Measurements from ENCODE around the gene SLC7A5.

DNA sequence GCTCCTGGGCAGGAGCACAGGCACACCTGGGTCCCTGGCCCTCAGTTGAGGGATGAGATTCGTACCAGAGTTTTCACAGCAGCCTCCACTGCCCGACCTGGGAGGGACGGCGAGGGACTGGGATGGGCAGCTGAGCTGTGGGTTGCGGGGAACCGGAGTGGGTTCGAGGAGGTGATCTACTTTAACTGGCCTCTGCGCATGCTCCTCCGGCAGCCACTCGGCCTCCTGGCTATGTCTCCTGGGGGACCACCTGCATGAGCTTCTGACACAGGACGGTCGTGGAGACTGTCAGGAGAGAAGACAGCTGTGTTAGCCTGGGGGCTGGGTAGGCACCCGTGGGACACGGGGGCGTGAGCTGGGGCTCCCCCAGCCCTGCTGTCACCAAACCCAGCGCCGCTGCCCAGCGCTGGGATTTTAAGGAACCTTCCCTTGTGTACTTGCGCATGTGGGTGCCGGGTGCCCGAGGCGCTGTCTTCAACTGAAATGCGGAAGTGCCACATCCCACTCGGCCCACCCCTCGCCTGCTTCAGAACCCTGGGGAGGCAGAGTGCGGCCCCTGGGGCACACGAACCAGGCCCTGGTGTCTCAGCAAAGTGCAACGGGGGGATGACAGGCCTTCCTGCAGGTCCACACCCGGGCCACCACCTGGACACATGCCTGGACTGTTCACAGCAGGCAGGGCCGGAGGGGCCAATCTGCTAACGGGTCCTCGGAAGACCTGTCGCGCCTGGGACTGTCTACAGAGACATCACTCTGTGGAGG is 36.4 kb downstream of the SLC7A5 start:
- TF ChIP-seq, protein P1, sequence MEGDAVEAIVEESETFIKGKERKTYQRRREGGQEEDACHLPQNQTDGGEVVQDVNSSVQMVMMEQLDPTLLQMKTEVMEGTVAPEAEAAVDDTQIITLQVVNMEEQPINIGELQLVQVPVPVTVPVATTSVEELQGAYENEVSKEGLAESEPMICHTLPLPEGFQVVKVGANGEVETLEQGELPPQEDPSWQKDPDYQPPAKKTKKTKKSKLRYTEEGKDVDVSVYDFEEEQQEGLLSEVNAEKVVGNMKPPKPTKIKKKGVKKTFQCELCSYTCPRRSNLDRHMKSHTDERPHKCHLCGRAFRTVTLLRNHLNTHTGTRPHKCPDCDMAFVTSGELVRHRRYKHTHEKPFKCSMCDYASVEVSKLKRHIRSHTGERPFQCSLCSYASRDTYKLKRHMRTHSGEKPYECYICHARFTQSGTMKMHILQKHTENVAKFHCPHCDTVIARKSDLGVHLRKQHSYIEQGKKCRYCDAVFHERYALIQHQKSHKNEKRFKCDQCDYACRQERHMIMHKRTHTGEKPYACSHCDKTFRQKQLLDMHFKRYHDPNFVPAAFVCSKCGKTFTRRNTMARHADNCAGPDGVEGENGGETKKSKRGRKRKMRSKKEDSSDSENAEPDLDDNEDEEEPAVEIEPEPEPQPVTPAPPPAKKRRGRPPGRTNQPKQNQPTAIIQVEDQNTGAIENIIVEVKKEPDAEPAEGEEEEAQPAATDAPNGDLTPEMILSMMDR (conservative IDR thresholded peaks at IDR 0.05; ENCODE audit: low read length): no peak
- no peak for TF ChIP-seq EZH2phosphoT487 (IDR thresholded peaks at IDR 0.05; ENCODE audit: borderline replicate concordance, low read depth, low read length)
